ENCODE results near the gene DEGS2. TPM values are rescaled to one million over a fixed set of nuclear protein-coding genes. Genes with fewer than 3 reads are reported as not detected.
A peak's percentile ranks its signal among the peaks of the same experiment; 100 is the strongest.

The DEGS2 gene
- polyA plus RNA-seq, 3 donors, result 4.3 to 7.9 (median 7.7) TPM

DNA sequence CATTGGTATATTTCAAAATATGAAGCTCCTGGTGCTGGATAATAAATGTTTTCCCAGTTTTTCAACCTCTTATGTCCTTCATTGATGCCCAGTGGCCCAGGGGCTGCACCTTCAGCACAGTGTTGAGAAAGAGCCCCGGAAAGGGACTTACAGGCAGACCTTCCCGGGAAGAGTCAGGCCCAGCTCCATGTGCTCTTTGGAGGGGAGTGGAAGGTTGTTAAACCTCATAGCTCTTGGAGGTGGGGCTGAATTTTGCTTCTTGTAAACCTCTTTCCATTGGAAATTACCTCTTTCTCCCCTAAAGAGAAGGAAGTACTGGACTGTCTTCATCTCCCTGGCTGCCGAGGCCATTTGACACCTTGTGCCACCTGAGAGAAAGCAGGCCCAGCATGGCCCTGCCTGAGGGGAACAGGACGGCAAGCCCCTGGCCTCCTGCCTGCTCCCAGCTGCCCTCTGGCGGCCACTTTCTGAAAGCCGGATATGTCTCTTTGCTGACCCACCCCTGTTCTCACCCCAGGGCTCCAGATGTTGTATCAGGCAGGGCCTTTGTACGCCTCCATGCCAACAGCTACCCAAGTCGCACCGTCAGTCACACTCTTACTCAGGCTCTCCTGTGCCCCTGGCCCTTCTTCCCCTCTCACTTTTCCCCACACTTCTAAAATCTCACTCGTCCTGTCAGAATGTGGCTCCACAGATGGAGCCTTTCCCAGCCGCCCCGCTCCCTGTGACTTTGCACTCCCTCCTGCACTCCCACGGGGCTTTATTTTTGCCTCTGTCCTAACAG lies 51.2 kb downstream of the DEGS2 start:
- peak; percentile 44 to 69 (median 60) for DNase-seq (ENCODE audit: extremely low read depth in 1 of 11, low read depth in 9 of 11, low spot score in 4 of 11)

DNA sequence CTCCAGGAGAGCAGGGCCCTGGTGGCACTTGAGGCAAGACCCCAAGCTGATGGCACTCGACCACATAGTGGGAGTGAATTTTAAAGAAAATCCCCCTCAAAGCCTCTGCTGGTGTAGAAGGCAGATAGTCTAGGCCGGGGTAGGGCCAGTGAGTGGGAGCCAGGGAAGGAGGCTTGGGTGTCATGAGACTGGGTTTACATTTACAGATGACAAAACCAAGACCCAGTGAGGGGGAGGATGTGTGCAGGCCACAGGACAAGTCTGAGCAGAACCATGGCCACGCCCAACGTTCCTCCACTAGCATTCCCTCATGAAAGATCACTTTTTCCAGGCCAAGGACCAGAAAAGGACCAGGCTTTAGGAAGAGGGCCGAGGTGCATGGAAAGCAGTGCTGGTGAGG lies 52.2 kb downstream of the DEGS2 start:
- DNase-seq (ENCODE audit: extremely low read depth in 1 of 11, low read depth in 9 of 11, low spot score in 4 of 11), result no peak

DNA sequence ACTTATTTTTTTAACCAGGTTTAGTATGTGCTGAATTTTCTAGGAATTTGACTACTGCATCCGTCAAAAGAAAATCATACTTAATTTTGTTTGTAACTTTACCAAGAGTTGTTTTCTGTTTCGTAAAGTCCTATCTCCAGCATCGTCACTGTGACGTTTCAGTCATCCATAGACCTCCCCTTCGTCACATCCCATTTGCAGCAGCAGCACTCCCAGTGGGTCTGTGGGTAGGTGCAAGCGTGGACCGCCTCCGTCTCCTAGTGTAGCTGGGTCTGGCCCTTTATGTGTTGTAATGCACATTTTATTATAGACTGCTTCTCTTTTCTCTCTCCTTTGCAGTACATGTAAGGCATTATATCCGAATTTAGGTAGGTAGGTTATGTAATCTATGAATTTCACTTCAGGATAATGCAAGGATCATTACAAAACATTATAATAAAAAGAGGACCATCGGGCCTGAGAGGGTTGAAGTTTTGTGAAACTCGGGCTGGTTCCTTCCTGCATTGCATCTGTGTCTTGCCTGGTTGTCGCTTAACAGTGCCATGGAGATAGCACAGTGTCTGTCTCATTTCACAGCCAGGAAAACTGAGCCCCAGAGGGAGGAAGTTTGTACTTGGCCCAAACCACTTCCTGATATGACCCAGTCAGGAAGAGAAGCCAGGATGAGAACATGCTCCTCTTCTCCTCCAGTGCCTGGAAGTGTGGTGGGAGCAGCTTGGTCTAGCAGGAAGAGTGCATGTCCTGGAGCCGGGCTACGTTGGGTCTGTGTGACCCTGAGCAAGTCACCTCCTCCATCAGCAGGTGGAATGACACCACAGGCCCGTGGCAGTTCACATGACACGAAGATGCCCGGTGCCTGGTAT lies 53.0 kb downstream of the DEGS2 start:
- DNase-seq (ENCODE audit: extremely low read depth in 1 of 11, low read depth in 9 of 11, low spot score in 4 of 11), result no peak

DNA sequence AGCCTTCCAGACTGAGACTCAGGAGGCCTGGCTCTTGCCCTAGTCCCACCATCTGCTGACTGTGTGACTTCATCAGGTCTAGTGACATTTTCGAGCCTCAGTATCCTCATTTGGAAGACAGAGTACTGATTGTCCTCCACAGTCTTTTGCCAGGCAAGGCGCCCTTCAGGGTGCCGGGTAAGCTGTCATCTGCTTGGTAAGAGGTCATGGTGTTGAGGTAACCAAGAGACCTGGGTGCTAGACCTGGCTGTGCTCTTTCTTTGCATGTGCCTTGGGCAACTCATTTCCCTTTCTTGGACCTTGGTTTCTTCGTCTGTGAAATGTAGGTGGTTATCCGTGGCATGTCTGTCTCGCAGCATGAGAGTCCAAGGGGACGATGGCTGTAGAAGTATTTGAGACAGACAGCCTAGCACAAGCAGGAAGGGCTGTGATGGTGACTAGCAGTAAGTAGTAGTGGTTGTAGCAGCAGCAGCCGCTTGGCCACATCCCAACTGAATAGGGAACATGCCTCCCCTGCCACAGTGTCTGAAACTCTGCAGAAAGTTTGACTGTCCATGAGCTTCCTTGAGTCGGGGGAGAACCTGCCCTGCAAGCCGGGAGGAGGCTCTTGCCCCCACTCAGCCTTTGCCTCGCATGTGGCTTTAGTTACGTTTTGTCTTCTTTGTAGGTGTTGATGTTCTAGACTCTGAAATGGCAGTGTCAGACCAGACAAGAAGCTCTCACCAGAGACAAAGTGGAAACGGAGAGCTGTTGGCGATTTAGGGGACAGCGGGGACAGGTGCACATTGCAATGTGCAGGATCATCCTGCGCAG lies 53.9 kb downstream of the DEGS2 start:
- no peak for DNase-seq (ENCODE audit: extremely low read depth in 1 of 11, low read depth in 9 of 11, low spot score in 4 of 11)

DNA sequence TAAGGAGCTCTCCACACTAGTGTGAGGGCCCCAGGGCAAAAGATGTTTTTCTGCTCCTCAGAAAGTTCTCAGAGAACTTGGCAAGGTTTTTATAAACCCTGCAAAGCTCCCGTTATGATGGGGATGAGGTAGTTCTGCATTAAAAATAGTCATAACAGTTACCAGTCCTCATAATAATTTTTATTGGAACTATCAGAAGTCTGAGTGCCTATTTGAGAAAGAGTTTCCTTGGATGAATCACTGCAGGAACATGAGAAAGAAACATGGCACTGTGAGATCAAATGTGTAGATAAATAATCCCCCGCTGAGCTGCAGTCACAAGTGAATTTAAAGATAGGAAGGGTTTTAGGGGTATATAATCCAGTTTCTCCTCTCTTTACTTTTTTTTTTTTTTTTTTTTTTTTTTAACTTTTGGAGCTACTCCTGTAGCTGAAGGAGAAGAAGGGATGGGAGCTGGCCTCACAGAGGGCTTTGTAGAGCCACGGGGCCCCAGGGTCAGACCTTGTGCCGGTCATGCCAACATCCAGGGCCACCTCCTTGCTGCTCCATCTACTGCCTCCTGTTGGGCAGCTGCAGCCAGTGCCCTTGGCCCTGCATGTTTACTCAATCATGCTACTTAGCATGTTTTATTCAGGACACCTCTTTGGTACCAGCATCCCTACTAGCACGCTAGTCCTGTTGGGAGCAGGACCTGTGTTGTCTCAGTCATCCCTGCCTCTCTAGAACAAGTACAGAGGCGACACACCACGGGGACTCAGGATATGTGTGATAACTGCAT lies 54.7 kb downstream of the DEGS2 start:
- no peak for DNase-seq (ENCODE audit: extremely low read depth in 1 of 11, low read depth in 9 of 11, low spot score in 4 of 11)

DNA sequence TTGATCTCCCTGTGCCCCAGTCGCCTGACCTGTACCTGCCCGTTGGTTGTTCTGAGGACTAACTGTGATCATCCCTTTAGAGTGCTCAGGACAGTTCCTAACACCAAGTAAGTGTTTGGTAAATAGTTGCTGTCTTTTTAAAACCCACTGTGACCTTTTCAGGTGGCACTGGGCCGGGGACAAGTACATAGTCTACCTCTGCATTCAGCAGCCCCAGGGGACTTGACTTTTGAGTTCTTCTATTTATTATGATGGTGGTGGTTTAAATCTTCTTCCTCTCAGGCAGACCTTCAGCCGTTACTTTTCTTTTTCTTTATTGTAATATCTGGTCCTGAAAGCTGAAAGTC lies 55.5 kb downstream of the DEGS2 start:
- DNase-seq (ENCODE audit: extremely low read depth in 1 of 11, low read depth in 9 of 11, low spot score in 4 of 11), result no peak

DNA sequence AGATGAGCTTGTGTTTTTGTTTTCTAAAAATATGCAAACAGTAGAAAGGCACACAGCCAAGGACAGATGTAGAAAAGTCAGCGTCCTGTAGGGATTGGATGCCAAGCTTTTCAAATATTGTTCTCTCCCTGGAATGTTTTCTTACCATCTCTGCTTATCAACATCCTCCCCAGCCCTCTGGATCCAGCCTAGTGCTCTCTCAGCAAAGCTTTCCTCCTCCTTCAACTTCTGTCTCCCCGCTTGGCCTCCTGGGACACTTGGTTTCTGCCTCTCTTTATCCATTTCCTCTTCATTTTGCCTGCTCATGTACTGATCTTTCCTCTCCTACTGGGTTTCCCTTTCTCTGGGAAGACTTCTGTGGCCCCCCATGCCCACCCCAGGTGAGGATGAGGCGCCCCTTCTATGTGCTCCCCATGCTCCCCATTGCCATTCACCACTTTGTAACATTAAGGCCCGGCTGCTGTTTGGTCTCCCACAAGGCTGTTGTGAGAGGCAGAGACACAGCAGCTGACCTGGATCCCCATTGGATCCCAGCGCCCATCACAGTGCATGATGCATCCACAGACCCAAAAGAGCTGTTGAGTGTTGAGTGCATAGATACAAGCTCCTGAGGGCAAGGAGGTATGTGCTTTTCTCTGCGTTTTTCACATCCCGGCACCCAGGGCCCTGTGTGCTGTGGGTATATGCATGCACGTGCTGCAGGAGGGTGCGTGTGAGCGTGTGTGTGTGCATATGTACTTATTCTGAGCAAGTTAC lies 56.0 kb downstream of the DEGS2 start:
- peak in 1 of 11 donors; percentile 38 for DNase-seq (ENCODE audit: extremely low read depth in 1 of 11, low read depth in 9 of 11, low spot score in 4 of 11)

DNA sequence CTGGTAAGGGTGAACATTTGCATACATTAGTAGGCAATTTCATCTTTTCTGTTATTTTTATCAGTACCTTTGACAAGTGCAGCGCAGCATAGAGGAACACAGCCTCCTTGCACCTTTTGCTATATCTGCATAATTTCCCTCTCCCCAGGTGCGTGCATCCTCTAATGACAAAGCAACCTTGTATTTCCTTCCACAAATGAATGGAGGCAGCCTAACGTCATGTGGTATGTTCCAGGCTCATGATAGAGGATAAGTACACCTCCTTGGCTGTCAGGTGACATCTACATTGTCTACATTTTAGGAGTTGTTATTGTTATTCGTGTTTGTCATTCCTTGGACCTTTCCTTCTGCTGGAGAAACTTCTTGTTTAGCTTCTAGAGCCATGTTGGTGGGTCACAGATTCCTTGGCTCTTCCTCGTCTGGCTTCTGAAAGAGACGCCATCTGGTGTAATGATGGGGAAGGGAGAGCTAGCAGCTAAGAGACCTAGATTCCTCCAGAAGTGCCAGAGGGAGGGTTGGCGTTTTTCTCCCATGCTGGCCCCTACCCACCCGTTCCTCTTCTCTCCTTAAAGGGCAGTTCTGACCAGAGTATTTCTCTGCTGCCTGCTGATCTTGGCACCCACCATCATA lies 57.2 kb downstream of the DEGS2 start:
- no peak for DNase-seq (ENCODE audit: extremely low read depth in 1 of 11, low read depth in 9 of 11, low spot score in 4 of 11)

DNA sequence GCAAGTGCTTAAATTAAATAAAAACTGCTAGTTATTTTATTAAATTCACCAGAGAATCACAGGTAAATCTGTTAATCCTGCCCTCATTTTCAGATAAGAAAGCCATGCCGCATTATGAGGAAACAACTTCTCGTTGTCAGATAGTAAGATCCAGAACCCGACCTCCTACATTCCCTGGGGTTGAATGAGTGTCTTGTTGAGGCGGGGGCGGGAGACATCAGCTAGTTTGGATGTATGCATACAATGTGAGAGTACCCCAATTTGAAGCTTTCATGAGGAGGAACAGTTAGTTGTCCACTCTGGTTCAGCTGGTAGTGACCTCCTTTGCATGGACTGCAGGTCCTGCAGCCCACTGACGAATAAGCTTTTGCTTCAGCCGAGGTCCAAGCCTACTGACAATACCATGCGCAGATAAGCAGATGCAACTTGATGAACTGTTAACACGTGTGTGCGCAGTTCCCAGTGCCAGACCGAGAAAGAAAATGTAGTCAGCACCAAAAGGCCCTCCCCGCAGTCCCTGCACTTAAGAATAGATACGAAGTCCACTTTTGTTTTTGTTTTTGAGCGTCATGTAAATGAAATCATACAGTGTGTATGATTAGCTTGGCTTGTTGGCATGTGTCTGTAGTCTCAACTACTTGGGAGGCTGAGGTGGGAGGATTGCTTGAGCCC lies 59.3 kb downstream of the DEGS2 start:
- no peak for DNase-seq (ENCODE audit: extremely low read depth in 1 of 11, low read depth in 9 of 11, low spot score in 4 of 11)

DNA sequence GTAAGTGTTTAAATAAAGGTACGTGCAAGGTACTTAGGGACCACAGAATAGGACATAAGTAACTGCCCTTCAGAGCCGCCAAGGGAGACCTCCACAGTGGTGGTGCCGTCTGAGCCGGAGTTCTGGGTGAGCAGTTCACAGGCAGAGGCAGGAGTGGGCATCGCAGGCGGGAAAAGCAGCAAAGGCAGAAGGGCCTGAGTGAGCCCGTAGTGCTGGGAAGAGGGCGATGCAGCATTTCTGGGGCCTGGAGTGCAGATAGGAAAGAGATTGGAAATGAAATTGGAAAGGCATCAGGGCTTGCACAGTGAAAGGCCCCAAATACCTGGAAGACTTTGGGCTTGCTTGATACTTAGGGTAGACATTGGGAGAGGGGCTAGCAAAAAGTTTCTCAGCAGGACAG lies 61.3 kb downstream of the DEGS2 start:
- no peak for DNase-seq (ENCODE audit: extremely low read depth in 1 of 11, low read depth in 9 of 11, low spot score in 4 of 11)

DNA sequence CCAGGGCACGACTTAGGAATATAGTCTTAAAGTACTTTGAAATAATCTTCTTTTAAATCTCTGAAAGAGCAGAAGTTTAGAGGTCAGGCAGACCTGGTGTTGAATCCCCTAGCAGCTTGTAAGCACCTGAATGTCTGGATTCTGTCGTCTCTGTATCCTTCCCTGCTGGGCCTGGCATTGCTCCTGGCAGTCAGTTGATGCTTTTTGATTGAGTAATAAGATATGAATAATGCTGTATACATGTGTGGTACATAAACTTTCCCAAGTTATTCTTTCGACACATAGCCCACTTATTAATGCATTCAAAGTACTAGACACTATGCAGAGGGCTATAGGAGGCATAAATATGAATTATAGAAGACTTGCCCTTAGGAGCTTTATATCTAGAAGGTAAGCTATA lies 62.8 kb downstream of the DEGS2 start:
- DNase-seq (ENCODE audit: extremely low read depth in 1 of 11, low read depth in 9 of 11, low spot score in 4 of 11), result no peak

Other genes with a start within 250 kb of the DEGS2 start
- 100 to 1,000 TPM; 130 to 192 (median 156) TPM for gene EVL, start 94.2 kb downstream of the DEGS2 start, polyA plus RNA-seq (ENCODE audit: insufficient read length in 3 of 3)
- 100 to 1,000 TPM; 127 to 160 (median 143) TPM for gene YY1, start 79.5 kb upstream of the DEGS2 start, polyA plus RNA-seq (ENCODE audit: insufficient read length in 3 of 3)
- gene SLC25A29, start 146.8 kb upstream of the DEGS2 start, polyA plus RNA-seq (ENCODE audit: insufficient read length in 3 of 3), result 100 to 1,000 TPM in 1 of 3 donors, 10 to 100 TPM in 2; 43.4 to 135 (median 61.2) TPM
- not detected for gene SLC25A47, start 163.7 kb upstream of the DEGS2 start, polyA plus RNA-seq (ENCODE audit: insufficient read length in 3 of 3)
- 10 to 100 TPM in 1 of 3 donors, 1 to 10 TPM in 2; 8.5 to 10.7 (median 9.1) TPM for gene WDR25, start 216.8 kb upstream of the DEGS2 start, polyA plus RNA-seq (ENCODE audit: insufficient read length in 3 of 3)

All from renal cortex interstitium (tissue), 11 donors.